Measurements from ENCODE around the gene NUDT4. TPM values are rescaled to one million over a fixed set of nuclear protein-coding genes. Genes with fewer than 3 reads are reported as not detected.
"Not testable (repeated sequence)": the region's sequence is repeated elsewhere in the genome, so short reads cannot be mapped to it uniquely, and the experiment has no call there.

Gene NUDT4
- polyA plus RNA-seq, 1 experiment = 15.4 TPM

- Histone ChIP-seq H3K4me3 (ENCODE audit: low read depth, low read length) (no peak overlapping the region), H3K36me3 (ENCODE audit: control insufficient read depth, insufficient read depth, low read length) (no peaks in the 10 kb centered on the region), H3K27me3 (ENCODE audit: control insufficient read depth, insufficient read depth, low read length) (no peaks in the 10 kb centered on the region)
- CTCF ChIA-PET = interaction anchor here (1.1 kb wide), 1 partner anchor 694 kb away, joined by 3 read pairs; no protein-coding TSS in a partner anchor
- POLR2A ChIA-PET = no interaction called here
- no peak for TF ChIP-seq CTCF (IDR thresholded peaks at IDR 0.05; ENCODE audit: insufficient read depth, low read depth, low read length)
- no peak for DNase-seq (ENCODE audit: low read depth)
Observed at GRCh38 chr12:93408813-93409212, 31.1 kb downstream of the NUDT4 start.

DNA sequence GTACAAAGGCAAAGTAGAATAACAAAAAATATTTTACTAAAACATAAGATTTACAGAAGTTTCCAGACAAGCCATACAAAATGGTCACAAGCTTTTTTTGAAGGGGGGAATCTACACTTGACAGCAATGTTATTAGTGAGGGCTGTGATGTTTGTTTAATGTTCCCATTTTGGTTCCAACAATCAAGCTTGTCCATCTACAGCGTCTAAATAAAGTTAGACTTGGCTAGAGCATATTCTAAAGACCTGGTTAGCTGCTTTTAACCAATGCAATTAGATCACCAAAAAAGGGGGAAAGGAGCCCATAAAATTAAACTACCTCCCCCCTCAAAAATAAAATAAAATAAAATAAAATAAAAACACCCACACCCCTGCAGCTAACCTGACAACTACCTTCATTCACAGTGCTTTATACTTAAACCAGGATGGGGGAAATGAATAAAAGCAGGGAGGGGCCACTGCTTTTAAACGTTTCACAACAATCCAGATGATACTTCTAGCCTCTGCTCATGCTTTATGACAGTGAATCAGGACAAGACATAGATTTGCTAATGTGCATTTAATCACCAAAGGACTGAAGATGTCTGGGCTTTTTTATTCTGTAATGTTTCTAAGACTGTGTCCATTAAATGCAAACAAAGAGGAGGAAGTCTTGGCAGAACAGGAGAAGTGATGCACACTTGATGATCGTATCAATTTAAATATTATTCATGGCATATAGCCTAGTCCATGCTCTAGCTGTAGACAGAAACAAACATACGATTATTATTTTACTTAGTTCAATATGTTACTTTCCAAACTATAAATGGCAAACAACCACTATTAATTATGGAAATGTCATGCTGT lies 31.8 kb downstream of the NUDT4 start:
- CTCF ChIA-PET = interaction anchor here (0.7 to 1.1 kb wide), 2 partner anchors 10 to 11 kb away, joined by 3 read pairs; no protein-coding TSS in a partner anchor
- DNase-seq (ENCODE audit: low read depth); H3K4me3 ChIP-seq (ENCODE audit: low read depth, low read length); H3K36me3 ChIP-seq (ENCODE audit: control insufficient read depth, insufficient read depth, low read length); POLR2A ChIA-PET; H3K27me3 ChIP-seq (ENCODE audit: control insufficient read depth, insufficient read depth, low read length): not testable (repeated sequence)

DNA sequence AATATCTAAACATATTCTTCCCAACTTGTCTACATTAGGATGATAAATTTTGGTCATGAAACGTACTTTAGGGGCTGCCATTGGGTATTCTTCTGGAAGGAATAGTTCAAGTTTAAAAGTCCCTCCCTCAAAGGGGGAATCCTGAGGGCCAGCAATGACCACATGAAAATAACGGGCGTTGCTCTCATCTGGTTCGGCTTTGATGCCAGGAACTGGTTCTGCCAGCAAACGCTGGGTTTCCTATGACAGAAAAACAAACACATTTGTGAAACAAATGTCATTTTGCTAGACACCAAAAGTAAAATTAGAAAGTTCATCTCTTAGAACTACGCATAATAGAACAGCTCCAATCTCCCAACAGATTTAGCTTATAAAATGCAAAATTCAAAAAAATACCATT lies 33.3 kb downstream of the NUDT4 start:
- POLR2A ChIA-PET; H3K36me3 ChIP-seq (ENCODE audit: control insufficient read depth, insufficient read depth, low read length); H3K4me3 ChIP-seq (ENCODE audit: low read depth, low read length); DNase-seq (ENCODE audit: low read depth); H3K27me3 ChIP-seq (ENCODE audit: control insufficient read depth, insufficient read depth, low read length): not testable (repeated sequence)
- CTCF ChIA-PET = interaction anchor here (0.7 to 1.4 kb wide), 4 partner anchors 9 to 691 kb away, joined by 3 read pairs; no protein-coding TSS in a partner anchor

DNA sequence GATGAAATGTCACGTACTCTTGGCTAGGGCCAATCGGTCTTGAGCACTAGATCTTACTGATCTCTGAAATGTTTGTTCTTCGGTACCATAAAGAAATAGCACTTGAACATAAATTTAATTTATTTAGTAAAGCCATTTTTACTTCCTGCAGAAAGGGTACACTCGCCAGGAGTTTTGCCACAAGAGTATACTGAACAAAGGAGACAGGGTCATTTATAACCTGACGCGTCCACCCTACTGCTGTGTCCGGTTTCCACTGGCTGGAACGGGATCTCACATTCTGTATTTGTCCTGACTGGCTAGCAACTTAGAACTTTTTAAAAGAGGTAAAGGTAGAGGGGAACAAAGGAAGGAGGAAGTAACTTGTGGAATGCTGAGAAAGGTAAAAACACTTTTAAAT lies 34.7 kb downstream of the NUDT4 start:
- DNase-seq (ENCODE audit: low read depth); POLR2A ChIA-PET; H3K4me3 ChIP-seq (ENCODE audit: low read depth, low read length); H3K36me3 ChIP-seq (ENCODE audit: control insufficient read depth, insufficient read depth, low read length); H3K27me3 ChIP-seq (ENCODE audit: control insufficient read depth, insufficient read depth, low read length): not testable (repeated sequence)
- CTCF ChIA-PET = interaction anchor here (0.7 kb wide), 1 partner anchor 28 kb away, joined by 3 read pairs; no protein-coding TSS in a partner anchor

- CTCF ChIA-PET = interaction anchor here (0.7 to 1.4 kb wide), 2 partner anchors 29 to 426 kb away, joined by 3 to 5 read pairs; no protein-coding TSS in a partner anchor
- POLR2A ChIA-PET = no interaction called here
- H3K27me3 ChIP-seq (ENCODE audit: control insufficient read depth, insufficient read depth, low read length) = no peaks in the 10 kb centered on the region
- no peak overlapping the region for H3K4me3 ChIP-seq (ENCODE audit: low read depth, low read length)
- DNase-seq (ENCODE audit: low read depth) = no peak
- TF ChIP-seq CTCF (IDR thresholded peaks at IDR 0.05; ENCODE audit: insufficient read depth, low read depth, low read length) = no peak
- H3K36me3 ChIP-seq (ENCODE audit: control insufficient read depth, insufficient read depth, low read length) = no peaks in the 10 kb centered on the region
Observed at GRCh38 chr12:93413064-93413463, 35.3 kb downstream of the NUDT4 start.

- no peak overlapping the region for H3K4me3 ChIP-seq (ENCODE audit: low read depth, low read length)
- ChIA-PET CTCF (interaction anchor here (0.6 to 1.2 kb wide), 5 partner anchors 11 to 757 kb away, joined by 3 to 5 read pairs (median 3); no protein-coding TSS in a partner anchor), POLR2A (no interaction called here)
- DNase-seq (ENCODE audit: low read depth) = peak; percentile 29
- TF ChIP-seq CTCF (IDR thresholded peaks at IDR 0.05; ENCODE audit: insufficient read depth, low read depth, low read length) = no peak
- no peaks in the 10 kb centered on the region for H3K36me3 ChIP-seq (ENCODE audit: control insufficient read depth, insufficient read depth, low read length)
- no peaks in the 10 kb centered on the region for H3K27me3 ChIP-seq (ENCODE audit: control insufficient read depth, insufficient read depth, low read length)
Observed at GRCh38 chr12:93415723-93416464, 38.2 kb downstream of the NUDT4 start.
